HG02763 (cell line): ENCODE results near the gene ATP11C.
"Not testable (repeated sequence)": the region's sequence is repeated elsewhere in the genome, so short reads cannot be mapped to it uniquely, and the experiment has no call there.

Experiments
- ATAC-seq: cut with Tn5 transposase; IDR thresholded peaks from one replicate; pipeline ENCODE4 v1.9.1; 2021; ENCODE audit warnings: mild to moderate bottlenecking, moderate library complexity; ENCODE audit not compliant: unreplicated experiment

The ATP11C gene

DNA sequence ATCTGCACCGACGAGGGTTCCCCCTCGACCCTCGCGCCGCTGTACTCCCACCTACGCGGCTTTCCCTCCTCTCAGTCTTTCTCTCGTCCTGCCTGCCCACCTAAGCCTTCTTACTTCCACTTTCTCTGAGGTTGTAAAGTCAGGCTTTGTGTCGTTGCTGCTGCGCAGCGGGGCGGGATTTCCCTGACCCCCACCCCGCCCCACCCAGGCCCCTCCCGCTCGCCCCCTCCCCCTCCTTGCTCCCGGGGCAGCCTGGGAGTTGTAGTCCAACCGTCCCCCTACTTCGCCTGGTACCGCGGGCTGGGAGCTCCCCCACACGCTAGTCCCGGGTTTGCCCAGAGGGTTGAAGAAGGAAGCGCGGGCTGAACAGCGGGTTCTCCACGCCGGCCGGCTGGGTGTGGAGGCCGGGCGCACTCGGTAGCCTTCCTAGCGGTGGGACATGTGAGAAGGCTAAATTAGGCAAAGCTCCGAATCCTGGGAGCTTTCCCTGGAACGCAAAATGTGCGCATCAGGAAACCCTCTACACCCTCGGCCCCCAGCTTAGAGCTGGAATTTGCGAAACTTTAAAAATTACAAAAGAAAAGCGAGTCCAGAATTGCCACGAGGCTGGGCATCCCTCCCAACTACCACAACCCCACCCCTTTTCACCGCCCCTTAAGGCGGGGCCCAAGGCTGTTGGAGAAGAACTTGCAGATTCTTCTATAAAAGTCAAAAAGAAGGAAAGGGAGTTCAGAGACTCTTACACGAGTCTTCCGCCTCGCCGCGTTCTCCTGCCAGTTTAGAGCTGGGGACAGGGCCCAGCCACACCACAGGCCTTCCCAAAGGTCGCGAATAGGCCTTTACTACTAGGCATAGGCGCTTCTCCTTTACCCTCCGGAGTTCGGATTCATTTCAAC, at the start of gene ATP11C:
Gene ATP11C (minus strand): TSS at position 153 of the 896 bp plus-strand sequence. CDS start 1,011 bp downstream, outside the sequence.
- ATAC-seq: peak; percentile 75

DNA sequence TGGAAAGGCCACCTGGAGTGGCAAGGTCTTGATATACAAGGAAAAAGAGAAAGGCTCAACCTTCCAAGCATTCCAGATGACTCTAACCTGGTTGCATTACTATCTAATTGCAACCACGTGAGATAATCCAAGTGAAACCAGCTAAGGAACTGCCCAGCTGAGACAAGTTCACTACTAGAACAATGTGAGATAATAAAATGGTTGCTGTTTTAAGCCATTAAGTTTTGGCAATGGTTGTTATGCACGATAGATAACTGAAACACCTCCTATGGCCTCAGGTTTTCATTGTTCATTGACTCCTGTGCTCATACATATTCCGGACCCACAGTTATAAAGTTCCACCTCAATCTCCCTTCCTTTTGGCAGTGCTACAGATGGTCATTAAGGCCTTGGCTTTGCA, 41.6 kb upstream of the ATP11C start:
- ATAC-seq: no peak

DNA sequence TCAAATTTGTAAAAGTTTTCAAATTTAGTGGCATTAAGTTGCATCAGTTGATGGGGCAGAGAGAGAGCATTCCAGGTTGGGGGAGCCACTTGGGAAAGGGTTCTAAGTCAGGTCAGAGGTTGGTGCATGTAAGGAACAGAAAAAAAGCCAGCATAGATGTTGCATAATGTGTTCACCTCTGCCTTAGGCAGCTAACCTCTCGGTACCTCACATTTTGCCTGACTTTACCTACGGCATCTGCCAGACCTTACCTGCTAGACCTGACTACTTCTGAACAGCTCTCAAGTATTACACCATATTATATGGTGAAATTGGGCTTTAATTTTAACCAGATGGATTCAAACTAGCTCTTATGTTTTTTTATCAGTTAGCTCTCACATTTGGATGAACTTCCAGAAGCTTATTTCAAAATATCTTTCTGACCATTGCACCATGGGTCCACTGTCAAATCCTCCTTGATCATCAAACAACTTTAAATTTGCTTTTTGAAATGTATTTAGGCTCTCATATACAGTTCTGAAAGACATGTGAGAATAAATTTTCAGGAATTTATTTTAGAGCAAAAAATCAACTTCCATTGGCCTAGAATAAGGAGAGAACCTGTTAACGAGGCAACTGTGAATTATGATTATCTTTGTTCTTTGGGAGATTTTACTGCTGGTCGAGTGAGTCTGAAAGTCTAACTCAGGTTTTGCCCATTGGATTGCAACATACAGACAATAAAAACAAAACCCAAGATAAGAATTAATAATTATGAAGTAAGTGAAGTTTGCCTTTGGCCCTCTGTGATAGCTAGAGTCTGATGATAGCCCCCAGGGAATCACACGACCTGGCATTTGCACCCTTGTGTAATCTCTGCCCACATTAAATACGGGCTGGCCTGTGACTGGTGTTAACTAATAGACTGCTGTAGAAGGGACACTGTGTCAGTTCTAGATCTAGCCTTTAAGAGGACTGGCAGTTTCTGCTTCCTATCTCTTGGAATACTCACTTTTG, 40.1 kb upstream of the ATP11C start:
- ATAC-seq: no peak

DNA sequence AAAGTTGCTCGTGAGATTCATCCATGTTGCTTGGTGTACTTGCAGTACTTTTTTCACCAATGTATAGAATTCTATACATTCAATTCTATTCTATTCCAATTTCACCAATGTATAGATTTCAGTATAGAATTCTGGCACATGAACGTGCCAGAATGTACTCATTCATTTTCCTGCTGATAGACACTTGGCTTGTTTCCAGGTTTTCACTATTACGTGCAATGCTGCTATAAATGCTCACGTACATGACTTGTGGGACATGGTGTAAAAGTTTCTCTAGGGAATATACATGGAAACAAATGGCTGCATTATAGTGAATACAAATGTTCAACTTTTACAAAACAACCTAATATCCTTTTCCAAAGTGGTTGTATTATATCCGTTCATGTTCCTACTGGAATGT, 39.3 kb upstream of the ATP11C start:
- ATAC-seq: no peak

DNA sequence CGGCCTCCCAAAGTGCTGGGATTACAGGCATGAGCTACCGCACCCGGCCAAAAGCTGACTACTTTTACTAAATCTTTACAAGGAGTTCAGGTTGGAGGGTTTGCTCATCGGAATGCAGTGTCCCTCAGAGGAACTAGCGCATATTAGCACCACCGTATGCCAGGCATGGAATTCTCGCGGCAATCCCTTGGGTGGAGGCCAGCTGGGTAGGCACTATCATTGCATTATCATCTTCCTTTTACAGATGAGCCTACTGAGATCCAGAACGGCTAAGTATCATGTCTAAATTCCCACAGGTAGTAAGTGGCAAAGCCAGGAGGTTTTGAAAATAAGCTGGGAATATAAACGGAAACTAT, 38.5 kb upstream of the ATP11C start:
- ATAC-seq: no peak

DNA sequence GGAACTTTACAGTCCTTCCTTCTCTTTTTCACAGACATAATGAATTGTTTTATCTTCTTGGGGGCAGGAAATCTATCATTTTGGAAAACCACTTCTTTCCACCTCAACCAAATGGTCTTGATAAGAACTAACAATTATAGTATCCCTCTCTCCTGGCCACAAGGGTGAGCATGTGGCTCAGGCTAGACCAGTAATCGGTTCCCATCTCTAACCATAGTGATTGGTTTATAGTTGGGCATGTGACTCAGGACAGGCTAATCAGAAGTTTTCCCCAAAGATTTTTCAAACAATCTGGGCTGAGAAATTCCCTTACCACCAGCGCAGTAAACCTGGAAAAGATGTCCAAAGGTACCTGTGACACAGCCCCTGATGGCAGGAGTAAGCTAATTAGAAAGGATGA, 36.4 kb upstream of the ATP11C start:
- ATAC-seq: no peak

DNA sequence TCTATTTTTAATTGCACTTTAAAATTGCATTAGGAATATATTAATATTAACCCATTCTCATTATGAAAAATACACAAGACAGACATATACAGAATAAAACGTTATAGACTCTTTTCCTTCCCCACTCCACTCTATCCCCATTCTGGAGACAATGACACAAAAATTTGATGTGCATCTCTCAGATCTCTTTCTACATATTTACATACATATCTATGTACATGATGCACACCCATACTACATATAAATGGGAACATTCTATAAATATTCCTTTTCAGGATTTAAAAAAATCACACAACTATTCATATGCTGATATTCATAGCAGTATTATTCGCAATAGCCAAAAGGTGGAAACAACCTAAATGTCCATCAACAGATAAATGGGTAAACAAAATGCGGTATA, 34.9 kb upstream of the ATP11C start:
- ATAC-seq: no peak

DNA sequence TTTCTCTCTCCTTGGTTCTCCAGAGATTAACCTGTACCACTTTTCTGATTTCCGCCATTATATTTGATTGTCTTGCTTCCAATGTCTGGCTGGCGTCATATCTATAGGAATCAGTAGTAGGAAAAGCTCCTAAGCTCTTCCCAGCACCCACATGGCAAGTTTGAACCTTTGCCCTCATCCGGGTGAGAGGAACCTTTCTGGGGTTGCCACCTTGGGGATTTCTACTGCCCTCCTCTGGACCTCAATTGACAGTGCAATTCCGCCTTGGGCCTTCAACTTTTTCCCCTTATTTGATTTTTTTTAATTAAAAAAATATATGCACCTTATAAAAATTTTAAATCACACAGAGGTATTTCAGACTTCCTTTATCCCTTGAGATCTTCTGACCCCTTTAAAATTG, 34.4 kb upstream of the ATP11C start:
- ATAC-seq: no peak

DNA sequence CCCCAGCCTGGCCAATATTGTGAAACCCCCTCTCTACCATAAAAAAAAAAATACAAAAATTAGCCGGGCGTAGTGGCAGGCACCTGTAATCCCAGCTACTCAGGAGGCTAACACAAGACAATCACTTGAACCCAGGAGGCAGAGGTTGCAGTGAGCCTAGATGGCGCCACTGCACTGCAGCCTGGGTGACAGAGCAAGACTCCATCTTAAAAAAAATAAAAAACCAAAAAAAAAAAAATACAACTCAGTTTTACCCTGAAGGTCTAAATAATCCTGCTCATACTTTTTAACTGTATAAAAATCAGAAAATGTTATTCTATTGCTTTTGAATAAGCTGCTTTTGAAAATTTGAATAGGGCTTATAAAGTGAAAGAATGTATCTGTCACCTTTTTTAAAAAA, 33.3 kb upstream of the ATP11C start:
- not testable (repeated sequence) for ATAC-seq

DNA sequence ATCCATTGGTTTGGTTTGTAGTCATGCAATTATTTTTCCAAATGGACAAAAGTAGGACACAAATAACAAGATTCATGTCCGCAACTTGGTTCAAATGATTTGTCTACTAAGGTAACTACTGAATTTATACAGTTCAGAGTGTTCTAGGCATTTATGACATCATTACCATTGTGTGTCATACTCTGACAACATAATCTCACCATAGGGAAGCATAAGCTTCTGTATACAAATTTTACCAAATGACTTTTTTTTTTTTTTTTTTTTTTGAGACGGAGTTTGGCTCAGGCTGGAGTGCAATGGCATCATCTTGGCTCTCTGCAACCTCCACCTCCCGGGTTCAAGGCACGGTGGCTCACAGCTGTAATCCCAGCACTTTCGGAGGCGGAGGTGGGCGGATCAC, 32.6 kb upstream of the ATP11C start, which contains the start of gene CXorf66:
Gene CXorf66 (minus strand): TSS at position 101 of the 400 bp plus-strand sequence. CDS start 25 bp downstream, at position 76.
- no peak for ATAC-seq

DNA sequence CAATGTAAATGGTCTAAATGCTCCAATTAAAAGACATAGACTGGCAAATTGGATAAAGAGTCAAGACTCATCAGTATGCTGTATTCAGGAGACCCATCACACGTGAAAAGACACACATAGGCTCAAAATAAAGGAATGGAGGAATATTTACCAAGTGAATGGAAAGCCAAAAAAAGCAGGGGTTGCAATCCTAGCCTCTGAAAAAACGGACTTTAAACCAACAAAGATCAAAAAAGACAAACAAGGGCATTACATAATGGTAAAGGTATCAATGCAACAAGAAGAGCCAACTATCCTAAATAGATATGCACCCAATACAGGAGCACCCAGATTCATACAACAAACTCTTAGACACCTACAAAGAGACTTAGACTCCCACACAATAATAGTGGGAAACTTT, 28.2 kb upstream of the ATP11C start:
- ATAC-seq: not testable (repeated sequence)

DNA sequence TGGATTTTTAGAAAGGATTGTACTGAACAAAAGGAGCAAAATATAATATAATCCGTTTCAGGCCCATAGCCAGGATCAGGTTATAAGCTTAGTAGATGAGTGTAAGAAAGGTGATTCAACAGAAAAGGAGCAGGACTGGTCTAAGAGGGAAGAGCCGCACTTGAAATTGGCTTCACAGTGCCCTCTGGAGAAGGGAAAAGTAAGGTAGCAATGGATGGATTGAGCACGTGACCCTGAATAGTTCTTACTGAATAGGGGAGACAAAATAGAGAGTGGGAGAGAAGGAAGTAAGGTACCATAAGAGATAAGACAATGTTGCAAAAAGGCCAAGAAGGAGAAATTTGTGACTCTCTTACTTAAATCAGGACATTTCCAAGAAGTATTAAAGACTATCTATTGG, 16.9 kb upstream of the ATP11C start:
- ATAC-seq: no peak

DNA sequence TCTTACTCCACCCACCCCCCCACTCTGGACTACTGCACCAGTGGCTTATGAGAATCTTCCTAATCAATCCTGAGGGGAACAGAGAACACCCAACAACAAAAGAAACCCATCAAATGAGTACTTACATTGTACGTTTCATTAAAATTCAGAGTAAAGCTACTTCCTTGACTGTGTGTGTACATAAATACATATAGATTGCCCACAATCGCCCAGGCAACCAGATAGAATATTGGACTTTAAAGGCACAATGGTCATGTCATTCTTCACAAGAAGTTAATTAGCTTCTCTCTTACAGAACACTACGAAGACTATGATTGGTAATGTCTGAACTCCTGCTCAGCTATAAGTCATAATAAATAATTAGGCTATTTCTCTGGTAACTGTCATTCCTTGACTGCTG, 12.2 kb upstream of the ATP11C start:
- ATAC-seq: no peak

DNA sequence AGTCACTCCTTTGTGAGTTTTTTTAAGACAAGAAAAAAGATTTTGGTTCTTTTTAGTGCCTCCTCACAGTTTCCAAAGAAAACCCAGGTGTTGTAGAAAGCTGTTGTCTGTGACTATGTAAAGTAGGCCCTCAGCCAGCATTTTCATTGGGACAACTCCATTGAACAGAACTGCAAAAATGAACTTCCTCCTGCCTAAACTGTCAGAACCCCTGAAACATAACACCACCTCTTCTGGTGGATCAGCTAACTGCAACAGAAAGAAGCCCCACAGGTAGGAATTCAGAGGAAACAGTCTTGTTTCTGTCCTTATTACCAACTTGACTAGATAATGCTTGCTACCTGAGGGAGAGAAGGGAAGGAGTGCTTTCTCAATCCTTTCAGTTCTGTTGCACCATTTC, 3.4 kb upstream of the ATP11C start:
- ATAC-seq: no peak

DNA sequence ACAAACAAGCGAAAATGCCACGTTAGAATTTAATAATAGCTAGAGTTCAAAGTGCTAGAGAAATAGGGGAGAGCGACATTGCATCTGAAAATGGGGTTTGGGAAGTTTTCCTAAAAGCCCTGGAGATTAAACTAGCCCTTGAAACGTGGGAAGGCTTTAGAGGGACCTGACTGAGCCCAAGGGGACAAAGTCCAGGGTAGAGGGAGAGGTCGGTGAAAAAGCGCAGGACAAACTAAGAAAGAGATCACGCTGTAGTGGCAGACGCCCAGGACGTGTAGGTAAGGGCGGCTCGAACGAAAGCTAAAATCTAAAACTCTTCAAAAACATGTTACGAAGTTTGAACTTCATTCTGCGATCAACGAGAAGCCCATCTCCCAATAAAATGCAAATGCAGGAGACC, 1.1 kb upstream of the ATP11C start:
- ATAC-seq: no peak

DNA sequence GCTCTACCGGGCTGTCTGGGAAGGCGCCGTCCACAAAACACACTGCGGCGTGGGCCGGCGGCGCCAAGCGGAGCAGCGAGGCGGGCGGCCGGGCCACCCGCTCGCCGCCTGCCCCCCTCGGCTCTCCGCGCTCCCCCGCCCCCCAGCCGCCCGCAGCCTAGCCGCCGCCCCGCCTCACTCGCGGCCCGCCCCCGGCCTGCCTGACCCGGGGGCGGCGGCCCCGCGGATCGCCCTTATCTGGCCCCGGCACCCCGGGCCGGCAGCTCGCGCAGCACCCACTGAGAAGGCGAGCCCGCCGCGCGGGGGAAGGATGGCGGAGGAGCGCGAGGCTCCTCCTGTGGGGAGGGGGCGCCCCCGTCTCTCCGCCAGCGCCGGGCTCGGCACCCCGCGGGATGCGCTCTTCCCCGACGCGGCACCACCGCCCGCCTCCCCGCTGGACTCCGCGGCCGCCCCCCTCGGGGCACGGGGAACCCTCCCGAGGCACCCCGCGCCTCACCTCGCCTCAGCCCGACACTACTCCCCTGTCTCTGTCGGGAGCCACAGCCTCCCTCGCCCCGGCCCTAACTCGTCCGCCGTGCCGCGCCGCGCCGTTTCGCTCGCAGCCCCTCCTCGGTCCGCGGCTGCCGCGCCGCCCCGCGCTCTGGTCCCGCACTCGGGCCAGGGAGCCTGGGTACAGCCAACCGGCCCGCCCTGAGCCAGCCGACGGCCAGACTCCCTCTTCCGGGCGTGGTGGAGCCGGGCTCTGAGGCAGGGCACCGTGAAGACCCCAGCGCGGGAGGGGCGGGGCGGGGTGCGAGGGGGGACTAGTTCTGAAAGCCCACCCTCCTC, 566 bp downstream of the ATP11C start:
- ATAC-seq: peak; percentile 31

DNA sequence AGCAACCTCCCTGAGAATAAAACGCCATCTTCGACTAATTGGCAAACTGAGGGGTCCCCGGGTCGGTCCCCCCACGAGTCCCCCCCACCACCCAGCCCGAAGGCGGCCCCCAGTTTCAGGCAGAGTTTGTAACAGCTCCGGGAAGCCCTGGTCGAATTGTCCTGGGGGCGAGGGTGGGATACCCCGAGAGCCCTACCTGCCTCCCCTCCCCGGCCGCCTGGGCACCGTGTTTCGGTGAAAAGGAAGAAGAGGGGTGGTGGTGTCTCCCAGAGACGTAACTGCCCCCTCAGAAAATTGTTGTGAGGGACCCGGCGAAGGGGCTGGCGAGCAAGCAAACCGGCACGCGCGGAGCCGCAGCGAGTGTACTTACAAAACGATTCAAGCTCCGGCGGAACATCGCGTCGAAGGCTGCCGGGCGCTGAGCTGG, 1.2 kb downstream of the ATP11C start:
- no peak for ATAC-seq

DNA sequence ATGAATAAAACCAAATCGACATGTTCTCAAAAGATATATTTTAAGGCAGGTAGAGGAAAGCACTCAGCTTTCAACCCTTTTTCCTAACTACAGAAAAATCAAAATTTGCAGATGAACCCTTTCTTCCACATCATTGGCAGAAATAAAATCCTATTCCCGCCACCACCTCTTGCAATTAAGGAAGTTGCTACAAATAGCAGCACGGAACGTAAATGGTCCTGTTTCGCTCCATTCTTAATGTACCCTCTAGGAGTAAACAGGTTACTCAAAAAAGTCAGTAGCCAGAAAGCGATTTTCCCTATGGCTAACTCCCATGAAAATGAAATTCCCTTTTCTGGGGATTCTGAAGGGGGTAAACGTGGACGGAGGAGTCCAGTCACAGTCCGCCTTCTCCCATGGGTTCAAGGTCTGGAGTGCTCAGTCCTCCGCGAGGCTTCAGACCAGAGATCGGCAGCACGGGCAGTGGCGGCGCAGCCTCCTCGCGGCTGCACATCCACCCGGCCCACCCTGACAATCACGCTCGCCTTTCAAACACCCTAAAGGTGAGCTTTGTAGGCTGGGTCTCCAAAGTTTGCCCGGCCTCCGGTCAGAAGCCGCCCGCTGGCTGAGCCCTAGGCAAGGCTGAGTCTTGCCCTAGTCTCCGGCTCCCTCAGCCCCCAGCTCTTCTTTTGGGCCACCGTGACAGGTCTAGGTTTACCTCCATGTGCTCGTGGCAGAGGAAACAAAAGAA, 1.8 kb downstream of the ATP11C start:
- no peak for ATAC-seq

DNA sequence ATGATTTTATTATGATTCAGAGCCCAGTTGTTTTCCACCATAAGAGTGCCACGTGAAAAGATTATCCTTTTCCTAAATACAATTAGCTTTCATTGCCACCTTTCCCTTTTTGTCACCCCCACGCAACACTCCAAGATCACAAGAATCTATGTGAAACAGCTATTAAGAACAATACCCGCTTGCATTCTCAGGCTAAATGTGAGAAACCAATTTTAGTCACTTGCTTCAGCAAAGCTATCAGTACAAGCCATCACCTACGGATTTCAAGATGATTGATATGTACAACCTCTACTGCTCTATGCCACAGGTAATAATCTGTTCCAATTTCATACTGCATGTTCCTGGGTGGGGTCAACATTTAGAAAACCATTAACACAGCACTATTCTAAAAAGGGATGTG, 2.5 kb downstream of the ATP11C start:
- ATAC-seq: no peak

DNA sequence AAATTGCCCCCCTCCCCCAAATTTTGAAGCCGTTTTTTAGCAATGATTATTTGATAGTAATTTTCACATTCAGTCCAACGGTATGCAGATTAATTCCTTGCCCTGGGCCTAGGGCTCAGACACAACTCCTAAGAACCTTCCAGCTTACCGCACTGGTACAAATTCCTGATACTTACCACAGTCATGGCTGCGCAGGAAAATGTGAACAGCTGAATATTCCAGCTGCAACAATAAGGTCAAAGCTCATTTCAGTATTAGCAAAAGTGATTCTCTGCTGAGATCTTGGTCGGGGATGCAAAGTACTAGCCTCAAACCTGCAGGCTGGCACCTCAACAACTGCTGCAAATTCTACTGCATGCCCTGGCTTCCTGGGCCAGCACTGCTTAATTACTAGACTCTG, 3.0 kb downstream of the ATP11C start:
- no peak for ATAC-seq
